Glutamatergic neuron (in vitro differentiated cells): ENCODE measurements around the gene UBL5. TPM values are rescaled to one million over a fixed set of nuclear protein-coding genes. Genes with fewer than 3 reads are reported as not detected.

ENCODE experiments used
- DNase-seq: peaks from one replicate; pipeline ENCODE4 v3.0.0; 2022
- H3K27ac Mint-ChIP-seq: one replicate; pipeline ENCODE4 v1.8.0; 2020; ENCODE audit warnings: mild to moderate bottlenecking, mixed read lengths, inconsistent platforms; ENCODE audit not compliant: unreplicated experiment
- H3K27me3 Mint-ChIP-seq: one replicate; pipeline ENCODE4 v1.8.0; 2020; ENCODE audit warnings: mild to moderate bottlenecking, moderate library complexity, mixed read lengths, inconsistent platforms; ENCODE audit not compliant: unreplicated experiment
- H3K36me3 Mint-ChIP-seq: one replicate; pipeline ENCODE4 v1.8.0; 2020; ENCODE audit warnings: mild to moderate bottlenecking, mixed read lengths, inconsistent platforms; ENCODE audit not compliant: unreplicated experiment
- H3K4me1 Mint-ChIP-seq: one replicate; pipeline ENCODE4 v1.8.0; 2020; ENCODE audit warnings: mild to moderate bottlenecking, low read depth, mixed read lengths, inconsistent platforms; ENCODE audit not compliant: unreplicated experiment
- H3K4me3 Mint-ChIP-seq: one replicate; pipeline ENCODE4 v1.8.0; 2020; ENCODE audit warnings: mild to moderate bottlenecking, mixed read lengths, inconsistent platforms; ENCODE audit not compliant: unreplicated experiment
- H3K9me3 Mint-ChIP-seq: one replicate; pipeline ENCODE4 v1.8.0; 2020; ENCODE audit warnings: mild to moderate bottlenecking, moderate library complexity, mixed read lengths, inconsistent platforms; ENCODE audit not compliant: unreplicated experiment
- total RNA-seq: library from RNA; stranded (reverse); fragmentation: NEBNext Ultra II Directional; extraction: Animal tissue kit (Norgen Biotek cat#: 25700); gene quantifications from one replicate; pipeline ENCODE4 v1.2.1, GENCODE V29; 2021; ENCODE audit not compliant: unreplicated experiment
- TF ChIP-seq, protein P1 (sequence below): fragments of 200-600 bp; sonication (generic); IDR thresholded peaks from one replicate; pipeline ENCODE4 v1.5.0; 2021; ENCODE audit not compliant: partially characterized antibody, unreplicated experiment

Gene UBL5
- total RNA-seq, 1 donor from 2014 or later, result 324 TPM

DNA sequence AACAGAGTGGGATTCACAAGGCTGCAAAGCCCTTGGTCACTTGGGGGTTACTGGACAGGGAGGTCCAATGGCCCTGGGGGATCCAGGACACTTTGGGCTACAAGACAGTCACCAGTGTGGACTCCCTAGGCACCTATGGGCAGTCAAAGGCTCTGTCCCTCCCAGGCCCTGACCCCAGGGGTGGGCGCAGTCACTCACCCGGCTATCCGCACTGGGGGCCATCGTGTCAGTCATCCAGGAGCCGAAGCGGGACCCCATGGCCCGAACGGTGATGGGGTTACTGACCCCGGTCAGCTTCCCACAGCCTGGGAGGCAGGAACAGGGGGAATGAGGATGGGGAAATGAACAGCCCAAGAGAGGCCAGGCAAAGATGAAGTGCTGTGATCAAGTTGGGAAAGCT, 28.9 kb downstream of the UBL5 start:
- Mint-ChIP-seq H3K36me3 (peaks cover 11% of the 10 kb centered on the region), H3K27ac (no peak overlapping the region), H3K4me3 (no peak overlapping the region), H3K4me1 (peaks cover 1% of the 10 kb centered on the region), H3K9me3 (peaks cover 6% of the 10 kb centered on the region), H3K27me3 (peaks cover 4% of the 10 kb centered on the region)
- TF ChIP-seq, protein P1, sequence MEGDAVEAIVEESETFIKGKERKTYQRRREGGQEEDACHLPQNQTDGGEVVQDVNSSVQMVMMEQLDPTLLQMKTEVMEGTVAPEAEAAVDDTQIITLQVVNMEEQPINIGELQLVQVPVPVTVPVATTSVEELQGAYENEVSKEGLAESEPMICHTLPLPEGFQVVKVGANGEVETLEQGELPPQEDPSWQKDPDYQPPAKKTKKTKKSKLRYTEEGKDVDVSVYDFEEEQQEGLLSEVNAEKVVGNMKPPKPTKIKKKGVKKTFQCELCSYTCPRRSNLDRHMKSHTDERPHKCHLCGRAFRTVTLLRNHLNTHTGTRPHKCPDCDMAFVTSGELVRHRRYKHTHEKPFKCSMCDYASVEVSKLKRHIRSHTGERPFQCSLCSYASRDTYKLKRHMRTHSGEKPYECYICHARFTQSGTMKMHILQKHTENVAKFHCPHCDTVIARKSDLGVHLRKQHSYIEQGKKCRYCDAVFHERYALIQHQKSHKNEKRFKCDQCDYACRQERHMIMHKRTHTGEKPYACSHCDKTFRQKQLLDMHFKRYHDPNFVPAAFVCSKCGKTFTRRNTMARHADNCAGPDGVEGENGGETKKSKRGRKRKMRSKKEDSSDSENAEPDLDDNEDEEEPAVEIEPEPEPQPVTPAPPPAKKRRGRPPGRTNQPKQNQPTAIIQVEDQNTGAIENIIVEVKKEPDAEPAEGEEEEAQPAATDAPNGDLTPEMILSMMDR, result no peak
- no peak for DNase-seq

DNA sequence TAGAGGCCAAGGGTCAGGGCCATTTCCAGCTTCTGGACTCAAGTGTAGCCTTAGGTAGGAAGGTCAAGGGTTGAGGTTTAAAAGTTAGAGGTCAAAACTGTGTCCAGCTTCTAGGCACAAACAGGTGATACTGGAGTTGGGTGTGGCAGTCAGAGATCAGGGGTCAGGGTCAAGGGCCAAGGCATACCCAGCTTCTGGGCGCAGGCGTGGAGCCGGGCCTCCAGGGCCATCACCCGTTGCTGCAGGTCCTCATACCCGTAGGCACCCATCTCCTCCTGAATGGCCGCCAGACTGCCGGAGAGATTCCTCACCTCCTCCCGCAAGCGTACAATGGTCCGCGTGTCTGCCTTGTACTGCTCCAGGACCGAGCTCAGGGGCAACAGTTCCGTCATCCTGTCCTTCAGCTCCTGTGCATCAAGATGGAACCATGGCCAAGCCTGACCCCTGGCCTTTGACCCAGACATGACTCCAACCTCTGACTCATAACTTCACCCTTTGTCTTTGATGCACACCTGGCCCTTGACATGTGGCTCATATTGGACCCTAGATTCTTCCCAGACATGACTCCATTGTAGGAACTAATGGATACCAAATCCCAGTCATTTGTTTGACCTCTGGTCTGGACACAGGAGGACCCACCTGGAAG, 29.5 kb downstream of the UBL5 start:
- H3K36me3 Mint-ChIP-seq, result peaks cover 11% of the 10 kb centered on the region
- H3K4me3 Mint-ChIP-seq, result no peak overlapping the region
- H3K27ac Mint-ChIP-seq, result no peak overlapping the region
- H3K27me3 Mint-ChIP-seq, result peaks cover 4% of the 10 kb centered on the region
- peaks cover 8% of the 10 kb centered on the region for H3K9me3 Mint-ChIP-seq
- DNase-seq, result no peak
- H3K4me1 Mint-ChIP-seq, result no peaks in the 10 kb centered on the region
- TF ChIP-seq, protein P1, result no peak

DNA sequence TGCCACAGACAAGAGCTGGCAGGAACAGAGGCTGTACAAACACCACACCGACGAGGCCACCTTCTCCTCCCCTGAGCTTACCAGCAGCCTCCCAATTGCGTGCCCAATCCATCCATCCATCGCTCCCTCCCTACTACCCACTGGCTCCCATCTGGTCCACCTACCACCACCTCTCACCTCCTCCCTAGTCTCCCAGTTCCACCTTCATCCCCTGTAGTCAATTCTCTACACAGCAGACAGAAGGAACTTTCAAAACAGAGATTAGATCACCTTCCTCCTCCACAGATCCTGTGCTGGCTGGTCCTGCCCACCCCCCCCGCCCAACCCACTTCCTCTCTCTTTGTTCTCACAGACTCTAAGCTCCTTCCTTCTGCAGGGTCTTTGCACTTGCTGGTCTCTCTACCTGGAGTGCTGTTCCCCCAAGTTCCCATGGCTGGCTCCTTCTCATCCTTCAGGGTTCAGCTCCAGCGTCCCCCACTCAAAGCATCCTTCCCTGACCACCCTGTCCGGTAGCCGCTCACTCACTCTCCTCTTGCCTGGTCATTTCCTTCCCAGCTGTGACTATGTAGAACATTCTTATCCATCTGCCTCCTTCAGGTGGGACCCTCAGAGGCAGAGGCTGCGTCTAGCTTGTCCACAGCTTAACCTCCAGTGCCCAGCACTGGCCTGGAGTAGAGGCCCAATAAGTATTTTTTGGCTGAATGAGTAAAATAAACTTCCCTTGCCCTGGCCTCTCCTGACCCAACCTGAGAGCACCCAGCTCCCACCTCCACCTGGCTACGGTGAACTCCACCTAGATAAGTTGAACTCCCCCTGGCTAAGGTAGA, 30.4 kb downstream of the UBL5 start:
- Mint-ChIP-seq H3K36me3 (peaks cover 11% of the 10 kb centered on the region), H3K9me3 (peaks cover 8% of the 10 kb centered on the region), H3K27me3 (peaks cover 8% of the 10 kb centered on the region), H3K4me1 (no peaks in the 10 kb centered on the region), H3K27ac (no peak overlapping the region), H3K4me3 (no peak overlapping the region)
- TF ChIP-seq, protein P1, result no peak
- no peak for DNase-seq

DNA sequence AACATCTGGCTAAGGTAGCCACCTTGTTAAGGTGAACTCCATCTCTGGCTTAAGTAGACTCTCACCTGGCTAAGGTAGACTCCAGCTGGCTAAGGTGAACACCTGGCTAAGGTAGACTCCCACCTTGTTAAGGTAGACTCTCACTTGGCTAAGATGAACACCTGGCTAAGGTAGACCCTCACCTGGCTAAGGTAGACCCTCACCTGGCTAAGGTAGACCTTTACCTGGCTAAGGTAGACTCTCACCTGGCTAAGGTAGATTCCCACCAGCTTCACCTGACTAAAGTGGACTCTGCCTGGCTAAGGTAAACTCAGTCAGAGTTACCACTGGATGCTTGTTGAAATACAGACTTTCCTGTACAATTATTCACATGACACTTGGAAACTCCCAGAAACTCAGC, 31.0 kb downstream of the UBL5 start:
- Mint-ChIP-seq H3K9me3 (peaks cover 8% of the 10 kb centered on the region), H3K27ac (no peak overlapping the region), H3K4me1 (no peaks in the 10 kb centered on the region), H3K27me3 (peaks cover 8% of the 10 kb centered on the region), H3K4me3 (no peak overlapping the region), H3K36me3 (peaks cover 10% of the 10 kb centered on the region)
- TF ChIP-seq, protein P1, result no peak
- no peak for DNase-seq

GRCh38 chr19:9860407-9860806, 32.7 kb downstream of the UBL5 start:
- Mint-ChIP-seq H3K36me3 (peaks cover 5% of the 10 kb centered on the region), H3K27me3 (peaks cover 8% of the 10 kb centered on the region), H3K9me3 (peaks cover 8% of the 10 kb centered on the region), H3K27ac (no peak overlapping the region), H3K4me1 (no peaks in the 10 kb centered on the region), H3K4me3 (no peak overlapping the region)
- TF ChIP-seq, protein P1, result no peak
- no peak for DNase-seq
